ENCODE data around the gene SORCS2. TPM values are rescaled to one million over a fixed set of nuclear protein-coding genes. Genes with fewer than 3 reads are reported as not detected.
A peak's percentile ranks its signal among the peaks of the same experiment; 100 is the strongest.

SORCS2 gene
- polyA plus RNA-seq, 1 of the 3 experiments (the other 2 are of a cell fraction): 1.6 TPM

DNA sequence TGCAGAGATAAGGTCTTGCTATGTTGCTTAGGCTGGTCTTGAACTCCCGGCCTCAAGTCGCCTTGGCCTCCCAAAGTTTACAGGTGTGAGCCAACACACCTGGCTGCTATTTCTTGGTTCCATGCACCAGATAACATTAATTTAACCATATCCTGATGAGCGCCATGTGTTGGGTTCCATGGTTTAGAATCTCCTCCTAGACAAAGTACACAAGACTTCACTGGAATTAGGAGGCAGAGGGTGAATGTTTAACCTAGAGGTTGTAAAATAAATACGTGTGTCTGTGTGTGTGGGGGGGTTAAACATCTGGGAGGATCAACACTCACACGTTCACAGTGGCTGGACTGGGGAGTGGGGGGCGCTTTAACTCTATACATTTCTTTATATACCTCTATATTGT lies 32.4 kb upstream of the SORCS2 start (continued):
- no peak for TF ChIP-seq ELF1 (IDR thresholded peaks at IDR 0.05)

GRCh38 chr4:7160439-7160838 lies 31.9 kb upstream of the SORCS2 start:
- Histone ChIP-seq H3K9me3 (no peaks in the 10 kb centered on the region), H3K79me2 (ENCODE audit: insufficient read depth) (no peaks in the 10 kb centered on the region), H3K9me2 (no peaks in the 10 kb centered on the region), H3K36me3 (replicated peaks in 1 of 2; ENCODE audit: control insufficient read depth in 1 of 2, insufficient read depth in 2 of 2, low read length in 1 of 2) (no peaks in the 10 kb centered on the region), H3K4me2 (no peak overlapping the region), H3K27me3 (ENCODE audit: insufficient read depth) (peaks cover 13% of the 10 kb centered on the region; the same call in 1 of the 2 replicates), H3F3A (replicated peaks; ENCODE audit: insufficient read depth) (no peaks in the 10 kb centered on the region), H3K4me3 (ENCODE audit: low read depth in 2 of 2, low read length in 1 of 2) (no peak overlapping the region), H3K27ac (ENCODE audit: low read depth in 2 of 2, low read length in 1 of 2) (no peak overlapping the region), H3K4me1 (ENCODE audit: control insufficient read depth in 1 of 2, insufficient read depth in 2 of 2, low read depth in 1 of 2, low read length in 1 of 2) (peaks cover 0 to 19% of the 10 kb centered on the region in 2 experiments; a peak in 2 of 4 replicates), H3K9ac (no peak overlapping the region), H2AFZ (ENCODE audit: low read depth) (no peak overlapping the region), H4K20me1 (ENCODE audit: insufficient read depth) (no peaks in the 10 kb centered on the region)
- DNase-seq: peak; percentile 11
- POLR2A ChIA-PET: no interaction called here
- no peak for TF ChIP-seq RCOR1 (IDR thresholded peaks at IDR 0.05; ENCODE audit: low read length)
- no peak for TF ChIP-seq ZBTB33 (IDR thresholded peaks at IDR 0.05; ENCODE audit: borderline replicate concordance, low read depth)
- no peak for TF ChIP-seq NRF1 (IDR thresholded peaks at IDR 0.05; ENCODE audit: low read depth, low read length)
- TF ChIP-seq CHD2 (IDR thresholded peaks at IDR 0.05; ENCODE audit: low read length, partially characterized antibody): no peak
- TF ChIP-seq TCF12 (IDR thresholded peaks at IDR 0.05): no peak
- TF ChIP-seq REST (IDR thresholded peaks at IDR 0.05; ENCODE audit: low read depth, low read length): no peak
- TF ChIP-seq, protein P1, sequence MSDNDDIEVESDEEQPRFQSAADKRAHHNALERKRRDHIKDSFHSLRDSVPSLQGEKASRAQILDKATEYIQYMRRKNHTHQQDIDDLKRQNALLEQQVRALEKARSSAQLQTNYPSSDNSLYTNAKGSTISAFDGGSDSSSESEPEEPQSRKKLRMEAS (IDR thresholded peaks at IDR 0.05; ENCODE audit: low read depth): no peak
- no peak for TF ChIP-seq POLR2AphosphoS5 (IDR thresholded peaks at IDR 0.05; ENCODE audit: low read depth, low read length)
- no peak for TF ChIP-seq EZH2phosphoT487 (IDR thresholded peaks at IDR 0.05; ENCODE audit: borderline replicate concordance, low read depth)
- TF ChIP-seq FOXM1 (IDR thresholded peaks at IDR 0.05; ENCODE audit: low read depth): no peak
- TF ChIP-seq SIN3A (IDR thresholded peaks at IDR 0.05; ENCODE audit: borderline replicate concordance, low read depth, low read length): no peak
- TF ChIP-seq YY1 (IDR thresholded peaks at IDR 0.05; ENCODE audit: low read depth): no peak
- TF ChIP-seq ELF1 (IDR thresholded peaks at IDR 0.05): no peak
- TF ChIP-seq TEAD4 (IDR thresholded peaks at IDR 0.05; ENCODE audit: borderline replicate concordance, insufficient read depth): no peak
- no peak for TF ChIP-seq MEF2A (IDR thresholded peaks at IDR 0.05; ENCODE audit: borderline replicate concordance, low read depth)
- TF ChIP-seq EP300 (IDR thresholded peaks at IDR 0.05; ENCODE audit: borderline replicate concordance in 1 of 2, low read depth in 1 of 2, low read length in 1 of 2): no peak
- TF ChIP-seq, protein P2, sequence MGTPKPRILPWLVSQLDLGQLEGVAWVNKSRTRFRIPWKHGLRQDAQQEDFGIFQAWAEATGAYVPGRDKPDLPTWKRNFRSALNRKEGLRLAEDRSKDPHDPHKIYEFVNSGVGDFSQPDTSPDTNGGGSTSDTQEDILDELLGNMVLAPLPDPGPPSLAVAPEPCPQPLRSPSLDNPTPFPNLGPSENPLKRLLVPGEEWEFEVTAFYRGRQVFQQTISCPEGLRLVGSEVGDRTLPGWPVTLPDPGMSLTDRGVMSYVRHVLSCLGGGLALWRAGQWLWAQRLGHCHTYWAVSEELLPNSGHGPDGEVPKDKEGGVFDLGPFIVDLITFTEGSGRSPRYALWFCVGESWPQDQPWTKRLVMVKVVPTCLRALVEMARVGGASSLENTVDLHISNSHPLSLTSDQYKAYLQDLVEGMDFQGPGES (IDR thresholded peaks at IDR 0.05; ENCODE audit: low read depth, low read length): no peak
- TF ChIP-seq FOSL2 (IDR thresholded peaks at IDR 0.05; ENCODE audit: borderline replicate concordance, low read depth): no peak
- no peak for TF ChIP-seq USF1 (IDR thresholded peaks at IDR 0.05; ENCODE audit: borderline replicate concordance, low read depth)
- no peak for TF ChIP-seq CTCF (IDR thresholded peaks at IDR 0.05)
- WGBS (ENCODE audit: low lambda C conversion rate): 84% methylated on average over 5 of the region's 11 CpGs
- CTCF ChIA-PET: interaction anchor here (1.6 to 1.7 kb wide), 2 partner anchors 9 to 26 kb away, joined by 5 to 6 read pairs; no protein-coding TSS in a partner anchor

All from SK-N-SH (cell line).